ENCODE results near the gene RSBN1L. TPM values are rescaled to one million over a fixed set of nuclear protein-coding genes. Genes with fewer than 3 reads are reported as not detected.

The RSBN1L gene
- total and polyA plus RNA-seq, 12 donors = 7.9 to 21.3 (median 13.1) TPM

DNA sequence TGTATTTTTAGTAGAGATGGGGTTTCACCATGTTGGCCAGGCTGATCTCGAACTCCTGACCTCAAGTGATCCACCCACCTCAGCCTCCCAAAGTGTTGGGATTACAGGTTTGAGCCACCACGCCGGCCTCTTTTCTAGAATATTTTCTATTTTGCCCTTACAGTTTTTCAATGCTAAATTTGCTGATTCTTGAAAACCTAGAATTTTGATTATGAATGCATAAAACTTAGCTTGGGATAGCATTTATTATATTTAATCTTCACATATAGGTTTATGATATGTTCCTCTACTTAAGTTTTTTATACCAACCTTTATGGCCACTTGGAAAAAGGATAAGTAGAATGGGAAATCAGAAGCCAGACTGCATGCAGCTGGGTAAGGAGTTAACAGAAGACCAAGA is 99.8 kb downstream of the RSBN1L start:
- Histone ChIP-seq H3K36me3 (replicated peaks in 1 of 2) (no peaks in the 10 kb centered on the region), H3K9me3 (replicated peaks in 1 of 3) (no peaks in the 10 kb centered on the region), H3K27me3 (no peaks in the 10 kb centered on the region), H3K27ac (no peak overlapping the region), H3K4me3 (no peak overlapping the region), H3K4me1 (replicated peaks in 1 of 2) (peaks cover 11 to 25% of the 10 kb centered on the region in 2 donors)
- WGBS, 4 donors = 77 to 98% (median 88%) methylated on average over 3 of the region's 3 CpGs
- TF ChIP-seq CTCF (IDR thresholded peaks at IDR 0.05) (no peak), POLR2A (IDR thresholded peaks at IDR 0.05) (no peak)
- intact Hi-C loops (cut with DNase I) = no loop called here
- DNase-seq = no peak

- no peaks in the 10 kb centered on the region for H3K27me3 ChIP-seq
- no peak overlapping the region for H3K27ac ChIP-seq
- H3K4me1 ChIP-seq (replicated peaks in 1 of 2) = peaks cover 11 to 25% of the 10 kb centered on the region in 2 donors
- no peaks in the 10 kb centered on the region for H3K9me3 ChIP-seq (replicated peaks in 1 of 3)
- DNase-seq = no peak
- H3K36me3 ChIP-seq (replicated peaks in 1 of 2) = no peaks in the 10 kb centered on the region
- peak overlapping the region in 1 of 4 donors; percentile 100 for H3K4me3 ChIP-seq
- WGBS, 4 donors = 47 to 62% (median 52%) methylated on average over 5 of the region's 5 CpGs
- intact Hi-C loops (cut with DNase I) = no loop called here
- no peak for TF ChIP-seq CTCF (IDR thresholded peaks at IDR 0.05)
- TF ChIP-seq POLR2A (IDR thresholded peaks at IDR 0.05) = no peak
Observed at GRCh38 chr7:77796960-77797359, 100.7 kb downstream of the RSBN1L start.

DNA sequence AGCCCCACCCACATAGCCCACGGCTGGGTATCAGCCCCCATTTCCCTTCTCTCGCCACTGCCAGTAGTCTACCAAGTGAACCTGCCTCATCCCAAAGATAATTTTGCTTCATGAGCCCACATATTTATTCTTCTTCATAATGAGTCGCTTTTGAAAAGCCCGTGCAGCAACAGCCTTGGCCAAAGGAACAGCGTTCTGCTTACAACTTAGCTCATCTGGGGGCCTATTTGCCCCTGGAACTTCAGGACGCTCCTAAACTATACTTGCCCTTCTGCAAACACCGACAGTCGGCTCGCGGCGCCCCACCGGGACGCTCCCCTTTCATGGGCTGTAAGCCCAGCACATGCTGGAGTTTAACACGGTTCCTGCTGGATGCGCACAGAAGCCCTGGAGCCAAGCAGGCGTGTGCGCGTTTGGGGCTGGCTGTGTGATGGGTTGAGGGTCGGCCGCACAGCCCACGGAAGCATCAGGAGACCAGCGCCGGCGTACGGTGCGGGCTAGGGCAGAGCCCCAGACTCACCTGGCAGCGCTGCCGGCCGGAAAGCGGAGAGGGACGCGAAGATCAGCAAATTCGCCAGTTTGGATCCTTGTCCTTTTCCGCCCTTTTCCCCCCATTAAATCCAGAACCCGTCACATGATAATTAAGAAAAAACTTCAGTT is 101.6 kb downstream of the RSBN1L start:
- WGBS, 4 donors = 0 to 3% (median 1%) methylated on average over 11 to 35 of the region's 35 CpGs
- intact Hi-C loops (cut with DNase I) = no loop called here

More for the DNA sequence above, 101.6 kb downstream of the RSBN1L start:
- Histone ChIP-seq H3K36me3 (replicated peaks in 1 of 2) (no peaks in the 10 kb centered on the region), H3K27ac (peak overlapping the region in 4 of 5 donors; percentile 70 to 94 (median 86)), H3K9me3 (replicated peaks in 1 of 3) (no peaks in the 10 kb centered on the region), H3K4me1 (replicated peaks in 1 of 2) (peaks cover 11 to 21% of the 10 kb centered on the region in 2 donors), H3K4me3 (peak overlapping the region; percentile 41 to 100 (median 58)), H3K27me3 (no peaks in the 10 kb centered on the region)
- peak in 2 of 7 donors; percentile 37 to 47 for DNase-seq
- TF ChIP-seq POLR2A (IDR thresholded peaks at IDR 0.05) (peak in 1 of 2 donors; percentile 10), CTCF (IDR thresholded peaks at IDR 0.05) (no peak)
